GM12891 (cell line): ENCODE measurements around the gene RUSC1.

Source experiments
- POLR2A ChIP-seq: IDR thresholded peaks from 2 replicates; pipeline ENCODE4 v1.6.1; 2011; ENCODE audit warnings: low read depth, low read length, control low read depth
- POLR2AphosphoS5 ChIP-seq: IDR thresholded peaks from 2 replicates; pipeline ENCODE4 v1.6.1; 2011; ENCODE audit warnings: low read depth, low read length, control low read depth
- TAF1 ChIP-seq: IDR thresholded peaks from 2 replicates; pipeline ENCODE4 v1.6.1; 2011; ENCODE audit warnings: low read depth, low read length, control low read depth

- TF ChIP-seq POLR2AphosphoS5 (peak; percentile 83), POLR2A (peak; percentile 79), TAF1 (peak; percentile 19; the same call in 1 of the 2 replicates)
Measured at GRCh38 chr1:155273343-155274245, 47.1 kb upstream of the RUSC1 start, which contains the start of gene CLK2.
